KMS-11 (cell line): Measurements from ENCODE around the gene GAS2L1.

ENCODE experiments used
- H2AFZ ChIP-seq: fragments of 200-600 bp; sonication (generic); 2 replicates; pipeline ENCODE4 v1.6.1; 2016; ENCODE audit warnings: antibody characterized with exemption, mixed run types, low read depth
- H3K27ac ChIP-seq: fragments of 200-600 bp; sonication (generic); 2 replicates; pipeline ENCODE4 v1.6.1; 2016; ENCODE audit warnings: mild to moderate bottlenecking, mixed run types
- H3K27me3 ChIP-seq: fragments of 200-600 bp; sonication (generic); 2 replicates; pipeline ENCODE4 v1.6.1; 2017; ENCODE audit warnings: mild to moderate bottlenecking, low read depth, mixed run types, moderate library complexity; ENCODE audit not compliant: insufficient read depth
- H3K36me3 ChIP-seq: fragments of 200-600 bp; sonication (generic); 2 replicates; pipeline ENCODE4 v1.6.1; 2017; ENCODE audit warnings: mild to moderate bottlenecking, mixed run types; ENCODE audit not compliant: insufficient read depth
- H3K4me1 ChIP-seq: fragments of 200-600 bp; sonication (generic); 2 replicates; pipeline ENCODE4 v1.6.1; 2016; ENCODE audit warnings: mild to moderate bottlenecking, low read depth, mixed run types; ENCODE audit not compliant: poor library complexity, severe bottlenecking
- H3K4me2 ChIP-seq: fragments of 200-600 bp; sonication (generic); 2 replicates; pipeline ENCODE4 v1.7.0; 2016; ENCODE audit warnings: mild to moderate bottlenecking, mixed run types
- H3K4me3 ChIP-seq: fragments of 200-600 bp; sonication (generic); IDR thresholded peaks from 2 replicates; pipeline ENCODE4 v1.6.1; 2017; ENCODE audit warnings: low read depth, low read length, mixed read lengths; ENCODE audit not compliant: insufficient read depth
- H3K79me2 ChIP-seq: fragments of 200-600 bp; sonication (generic); 2 replicates; pipeline ENCODE4 v1.6.1; 2016; ENCODE audit warnings: low read depth, mixed run types; ENCODE audit not compliant: insufficient read depth
- H3K9ac ChIP-seq: fragments of 200-600 bp; sonication (generic); 2 replicates; pipeline ENCODE4 v1.6.1; 2016; ENCODE audit warnings: mild to moderate bottlenecking, mixed run types
- H4K20me1 ChIP-seq: fragments of 200-600 bp; sonication (generic); 2 replicates; pipeline ENCODE4 v1.6.1; 2016; ENCODE audit warnings: mild to moderate bottlenecking, mixed run types; ENCODE audit not compliant: insufficient read depth
- TF ChIP-seq, protein P1 (sequence below): fragments of 200-600 bp; sonication (generic); conservative IDR thresholded peaks from 2 replicates; pipeline ENCODE4 v1.6.1; 2017; ENCODE audit warnings: low read depth, mild to moderate bottlenecking, antibody characterized with exemption, low read length, moderate library complexity, mixed read lengths

GAS2L1 gene

GRCh38 chr22:29351042-29351441 lies 44.6 kb downstream of the GAS2L1 start:
- H3K9ac ChIP-seq = no peak overlapping the region
- H4K20me1 ChIP-seq = no peaks in the 10 kb centered on the region
- H3K4me3 ChIP-seq = no peak overlapping the region
- no peak overlapping the region for H3K4me2 ChIP-seq
- H2AFZ ChIP-seq = no peak overlapping the region
- no peaks in the 10 kb centered on the region for H3K79me2 ChIP-seq
- H3K27ac ChIP-seq = no peak overlapping the region
- TF ChIP-seq, protein P1, sequence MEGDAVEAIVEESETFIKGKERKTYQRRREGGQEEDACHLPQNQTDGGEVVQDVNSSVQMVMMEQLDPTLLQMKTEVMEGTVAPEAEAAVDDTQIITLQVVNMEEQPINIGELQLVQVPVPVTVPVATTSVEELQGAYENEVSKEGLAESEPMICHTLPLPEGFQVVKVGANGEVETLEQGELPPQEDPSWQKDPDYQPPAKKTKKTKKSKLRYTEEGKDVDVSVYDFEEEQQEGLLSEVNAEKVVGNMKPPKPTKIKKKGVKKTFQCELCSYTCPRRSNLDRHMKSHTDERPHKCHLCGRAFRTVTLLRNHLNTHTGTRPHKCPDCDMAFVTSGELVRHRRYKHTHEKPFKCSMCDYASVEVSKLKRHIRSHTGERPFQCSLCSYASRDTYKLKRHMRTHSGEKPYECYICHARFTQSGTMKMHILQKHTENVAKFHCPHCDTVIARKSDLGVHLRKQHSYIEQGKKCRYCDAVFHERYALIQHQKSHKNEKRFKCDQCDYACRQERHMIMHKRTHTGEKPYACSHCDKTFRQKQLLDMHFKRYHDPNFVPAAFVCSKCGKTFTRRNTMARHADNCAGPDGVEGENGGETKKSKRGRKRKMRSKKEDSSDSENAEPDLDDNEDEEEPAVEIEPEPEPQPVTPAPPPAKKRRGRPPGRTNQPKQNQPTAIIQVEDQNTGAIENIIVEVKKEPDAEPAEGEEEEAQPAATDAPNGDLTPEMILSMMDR = no peak
- no peaks in the 10 kb centered on the region for H3K4me1 ChIP-seq
- no peaks in the 10 kb centered on the region for H3K27me3 ChIP-seq
- no peaks in the 10 kb centered on the region for H3K36me3 ChIP-seq

DNA sequence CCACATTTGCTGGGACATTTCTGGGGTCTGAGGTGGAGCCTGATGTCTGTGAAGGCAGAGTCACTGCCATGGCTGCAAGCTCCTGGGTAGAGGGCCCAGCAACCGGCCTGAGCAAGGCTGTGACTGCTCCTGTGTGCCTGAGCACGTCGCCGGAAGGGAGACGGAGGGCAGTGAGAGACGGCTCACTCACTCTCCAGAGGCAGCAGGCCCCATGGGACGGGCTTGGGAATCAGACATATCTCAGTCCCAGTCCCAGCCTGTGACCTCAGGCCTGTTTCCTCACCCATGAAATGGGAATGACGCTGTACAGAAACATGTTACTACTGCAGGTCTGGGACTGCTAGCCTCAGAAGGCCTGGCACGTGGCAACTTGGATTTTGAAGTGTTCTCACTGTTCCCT lies 45.4 kb downstream of the GAS2L1 start:
- H4K20me1 ChIP-seq = no peaks in the 10 kb centered on the region
- no peaks in the 10 kb centered on the region for H3K27me3 ChIP-seq
- H3K9ac ChIP-seq = no peak overlapping the region
- no peaks in the 10 kb centered on the region for H3K36me3 ChIP-seq
- no peak overlapping the region for H2AFZ ChIP-seq
- H3K27ac ChIP-seq = no peak overlapping the region
- TF ChIP-seq, protein P1 = no peak
- no peak overlapping the region for H3K4me3 ChIP-seq
- no peaks in the 10 kb centered on the region for H3K4me1 ChIP-seq
- no peaks in the 10 kb centered on the region for H3K79me2 ChIP-seq
- no peak overlapping the region for H3K4me2 ChIP-seq

DNA sequence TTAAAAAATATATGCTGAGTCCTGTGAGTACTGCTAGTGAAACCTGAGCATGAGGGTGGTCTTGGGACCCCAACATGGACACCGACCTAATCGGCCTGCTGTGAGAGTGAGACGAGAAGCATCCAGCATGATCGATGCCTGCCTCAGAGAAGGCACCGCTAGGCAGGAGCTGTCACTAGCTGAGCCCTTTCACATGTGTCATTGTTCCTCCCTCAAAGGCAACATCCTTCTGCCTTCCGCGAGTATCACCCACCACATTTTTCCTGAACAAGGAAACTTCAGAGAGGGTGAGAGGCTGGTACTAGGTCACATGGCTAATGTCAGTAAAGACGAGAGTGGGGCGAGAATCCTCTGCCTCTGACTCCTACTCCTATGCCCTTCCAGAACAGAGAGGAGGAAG lies 46.3 kb downstream of the GAS2L1 start:
- Histone ChIP-seq H3K27me3 (no peaks in the 10 kb centered on the region), H3K27ac (no peak overlapping the region), H3K36me3 (no peaks in the 10 kb centered on the region), H3K4me3 (no peak overlapping the region), H3K9ac (no peak overlapping the region), H3K4me1 (no peaks in the 10 kb centered on the region), H2AFZ (no peak overlapping the region), H3K4me2 (no peak overlapping the region), H4K20me1 (no peaks in the 10 kb centered on the region), H3K79me2 (no peaks in the 10 kb centered on the region)
- TF ChIP-seq, protein P1 = no peak

DNA sequence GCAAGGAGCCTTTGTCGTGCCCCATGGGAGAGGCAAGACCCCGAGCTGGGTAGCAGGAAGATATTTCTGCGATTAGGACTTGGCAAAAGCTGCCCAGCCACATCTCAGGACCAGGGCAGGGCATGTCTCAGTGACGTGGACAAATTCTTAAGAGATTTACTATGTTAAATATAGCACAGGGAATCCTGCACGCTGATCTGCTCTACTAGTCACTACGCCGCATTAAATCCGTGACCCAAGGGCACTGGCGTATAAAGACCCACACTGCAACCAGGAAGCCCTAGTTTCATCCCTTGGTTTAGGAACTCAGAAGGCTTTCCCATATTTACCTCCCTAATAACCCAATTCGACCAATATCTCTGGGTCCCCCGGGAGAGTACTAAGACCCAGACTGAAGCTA lies 46.8 kb downstream of the GAS2L1 start:
- TF ChIP-seq, protein P1 = no peak
- no peak overlapping the region for H3K4me3 ChIP-seq
- H3K36me3 ChIP-seq = no peaks in the 10 kb centered on the region
- H2AFZ ChIP-seq = no peak overlapping the region
- no peaks in the 10 kb centered on the region for H4K20me1 ChIP-seq
- H3K27ac ChIP-seq = no peak overlapping the region
- no peak overlapping the region for H3K9ac ChIP-seq
- no peaks in the 10 kb centered on the region for H3K27me3 ChIP-seq
- no peaks in the 10 kb centered on the region for H3K4me1 ChIP-seq
- H3K4me2 ChIP-seq = no peak overlapping the region
- H3K79me2 ChIP-seq = no peaks in the 10 kb centered on the region
